Measurements from ENCODE around the gene DNLZ. TPM values are rescaled to one million over a fixed set of nuclear protein-coding genes. Genes with fewer than 3 reads are reported as not detected.
A peak's percentile ranks its signal among the peaks of the same experiment; 100 is the strongest.

Gene DNLZ
- total RNA-seq, 1 donor = 8.2 TPM

- no peak for DNase-seq (ENCODE audit: low read depth)
- TF ChIP-seq CTCF (IDR thresholded peaks at IDR 0.05; ENCODE audit: insufficient read depth, low read depth, low read length) = no peak
- no peak overlapping the region for H3K4me3 ChIP-seq (ENCODE audit: low read depth, low read length)
Measured at GRCh38 chr9:136343121-136343883, 20.2 kb downstream of the DNLZ start.

DNA sequence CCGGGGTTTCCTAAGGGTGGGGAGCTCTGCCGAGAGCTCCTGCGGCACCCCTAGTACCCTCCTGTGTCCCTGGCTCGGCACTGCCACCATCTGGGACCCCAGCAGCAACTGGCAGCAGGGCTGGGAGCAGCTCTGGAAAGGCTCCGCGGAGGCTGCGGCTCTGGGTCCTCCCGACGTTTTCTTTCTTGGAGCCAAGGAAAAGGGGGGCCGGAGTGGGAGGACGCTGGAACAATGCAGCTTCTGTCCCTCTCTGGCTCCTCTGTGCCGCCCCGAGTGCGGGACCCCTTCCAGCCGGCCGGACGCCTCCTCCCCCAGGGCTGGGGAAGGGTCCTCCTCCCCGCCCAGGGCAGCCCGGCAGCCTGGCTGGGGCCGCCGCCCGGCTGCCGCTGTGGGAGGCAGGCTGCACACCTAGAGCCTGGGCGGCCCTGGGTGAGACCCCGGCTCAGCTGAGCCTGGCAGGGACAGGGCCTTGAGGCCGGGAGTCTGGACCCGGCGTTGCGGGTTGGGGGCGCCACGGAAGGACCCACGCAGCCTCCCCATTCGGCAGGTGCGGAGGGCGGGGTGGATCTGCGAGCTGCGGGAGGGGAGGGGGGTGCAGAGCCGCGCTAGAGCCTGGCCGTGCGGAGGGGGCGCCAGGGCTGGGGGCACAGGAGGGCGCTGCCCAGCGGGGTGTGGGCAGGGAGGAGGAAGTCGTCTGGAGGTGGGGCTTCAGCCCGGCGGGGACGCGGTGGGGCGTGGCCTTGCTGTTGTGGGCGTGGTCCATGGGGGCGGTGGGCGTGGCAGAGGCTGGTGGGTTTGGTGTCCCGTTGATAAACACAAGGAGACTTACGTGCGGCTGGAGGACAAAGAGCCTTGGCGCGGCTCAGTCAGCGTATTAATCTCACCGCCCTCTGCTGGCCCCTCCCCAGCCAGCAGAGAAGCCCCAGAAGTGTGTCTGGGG lies 21.1 kb downstream of the DNLZ start:
- TF ChIP-seq CTCF (IDR thresholded peaks at IDR 0.05; ENCODE audit: insufficient read depth, low read depth, low read length) = no peak
- peak; percentile 66 for DNase-seq (ENCODE audit: low read depth)
- H3K4me3 ChIP-seq (ENCODE audit: low read depth, low read length) = no peak overlapping the region

DNA sequence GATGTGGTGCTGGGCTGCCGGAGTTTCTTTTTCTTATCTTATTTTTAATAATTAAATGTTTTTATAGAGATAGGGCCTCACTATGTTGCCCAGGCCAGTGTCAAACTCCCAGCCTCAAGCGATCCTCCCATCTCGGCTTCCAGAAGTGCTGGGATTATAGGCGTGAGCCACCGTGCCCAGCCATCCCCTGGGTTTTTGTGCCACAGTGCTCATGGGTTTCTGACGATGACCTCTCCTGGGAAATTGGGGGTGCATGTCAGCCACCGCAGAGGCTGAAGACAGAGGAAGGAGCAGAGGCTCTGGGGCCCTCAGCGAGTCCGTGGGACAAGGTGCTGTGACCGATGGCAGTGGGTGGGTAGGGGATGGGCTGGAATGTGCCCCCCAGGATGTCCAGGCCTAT lies 21.8 kb downstream of the DNLZ start:
- no peak for DNase-seq (ENCODE audit: low read depth)
- no peak overlapping the region for H3K4me3 ChIP-seq (ENCODE audit: low read depth, low read length)
- TF ChIP-seq CTCF (IDR thresholded peaks at IDR 0.05; ENCODE audit: insufficient read depth, low read depth, low read length) = no peak

DNA sequence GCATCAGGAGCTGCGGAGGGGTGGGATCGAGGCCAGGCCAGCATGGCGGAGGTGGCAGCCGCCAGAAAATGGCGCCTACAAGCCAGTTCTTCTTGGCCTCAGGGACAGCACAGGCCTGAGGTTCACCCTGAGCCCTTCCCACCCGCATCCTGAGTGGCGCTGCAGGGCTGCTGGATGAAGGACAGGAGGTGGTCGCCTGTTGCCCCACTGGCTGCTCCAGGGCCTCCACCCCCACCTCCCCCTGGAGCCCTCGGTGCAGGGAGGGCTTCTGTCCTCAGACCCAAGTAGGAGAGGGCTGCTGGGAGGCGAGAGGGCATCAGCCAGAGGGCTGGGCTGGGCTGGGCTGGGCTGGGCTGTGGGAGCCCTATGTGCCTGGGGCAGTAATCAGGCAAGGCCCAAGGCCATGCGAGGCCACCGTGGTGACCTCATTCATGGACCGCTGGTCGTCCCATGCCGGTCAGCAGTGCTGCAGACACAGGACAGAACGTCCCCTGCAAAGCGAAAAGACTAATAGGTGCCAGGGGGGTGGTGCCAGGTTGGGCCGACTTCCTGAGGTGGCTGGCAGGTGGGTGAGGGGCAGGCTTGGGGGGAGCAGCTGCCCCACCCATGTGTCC lies 22.4 kb downstream of the DNLZ start:
- H3K4me3 ChIP-seq (ENCODE audit: low read depth, low read length) = no peak overlapping the region
- TF ChIP-seq CTCF (IDR thresholded peaks at IDR 0.05; ENCODE audit: insufficient read depth, low read depth, low read length) = no peak
- no peak for DNase-seq (ENCODE audit: low read depth)

DNA sequence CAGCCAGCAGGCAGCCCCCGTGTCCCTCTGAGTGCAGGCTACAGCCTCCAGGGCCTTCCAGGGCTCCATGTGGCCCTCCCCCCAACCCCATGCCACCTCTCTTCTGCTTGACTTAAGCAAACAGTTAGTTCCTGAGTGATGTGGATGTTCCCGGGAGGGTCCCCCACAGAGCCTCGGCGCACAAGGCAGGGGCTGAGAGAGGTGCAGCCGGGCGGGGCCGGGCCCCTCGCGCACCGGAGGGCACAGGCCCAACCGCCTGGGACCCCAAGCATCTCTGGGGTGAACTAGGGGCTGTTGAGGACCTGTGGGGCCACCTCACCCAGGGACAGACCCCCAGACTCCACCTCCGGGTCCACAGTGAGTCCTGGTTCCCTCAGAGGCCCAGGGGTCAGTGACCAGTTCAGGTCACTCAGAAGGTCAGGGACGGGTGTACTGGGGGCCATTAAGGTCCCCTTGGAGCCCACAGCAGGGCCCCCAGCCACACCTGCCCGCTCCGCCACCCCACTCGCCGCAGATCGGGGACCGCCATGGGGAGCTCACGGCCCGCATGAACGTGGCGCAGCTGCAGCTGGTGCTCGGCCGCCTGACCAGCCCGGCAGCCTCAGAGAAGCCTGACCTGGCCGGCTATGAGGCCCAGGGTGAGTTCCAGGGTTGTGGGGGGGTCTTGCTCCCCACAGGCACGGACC lies 23.0 kb downstream of the DNLZ start:
- H3K4me3 ChIP-seq (ENCODE audit: low read depth, low read length) = no peak overlapping the region
- TF ChIP-seq CTCF (IDR thresholded peaks at IDR 0.05; ENCODE audit: insufficient read depth, low read depth, low read length) = no peak
- DNase-seq (ENCODE audit: low read depth) = no peak

GRCh38 chr9:136339958-136340310 lies 23.6 kb downstream of the DNLZ start:
- no peak for TF ChIP-seq CTCF (IDR thresholded peaks at IDR 0.05; ENCODE audit: insufficient read depth, low read depth, low read length)
- H3K4me3 ChIP-seq (ENCODE audit: low read depth, low read length) = no peak overlapping the region
- no peak for DNase-seq (ENCODE audit: low read depth)

All from fibroblast of villous mesenchyme (primary cell).